ENCODE results near the gene FNBP1.
"Not testable (repeated sequence)": the region's sequence is repeated elsewhere in the genome, so short reads cannot be mapped to it uniquely, and the experiment has no call there.

Gene FNBP1

DNA sequence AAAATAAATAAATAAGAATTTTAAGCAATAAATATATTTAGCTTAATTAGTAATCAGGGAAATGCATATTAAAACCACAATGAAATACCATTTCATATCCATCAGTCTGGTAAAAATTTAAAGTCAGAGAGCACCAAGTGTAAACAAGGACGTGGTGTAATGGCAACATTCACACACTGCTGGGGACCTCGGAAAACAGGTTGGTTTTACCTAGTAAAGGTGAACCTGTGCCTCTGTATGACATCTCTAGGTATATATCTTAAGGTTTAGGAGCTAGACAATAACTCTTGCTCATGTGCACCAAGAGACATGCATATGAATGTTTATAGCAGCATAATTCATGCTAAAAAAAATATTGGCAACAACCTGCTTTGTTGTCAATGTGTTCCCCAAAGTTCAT, 29.7 kb downstream of the FNBP1 start:
- Histone ChIP-seq H3K27me3 (ENCODE audit: low read length) (no peaks in the 10 kb centered on the region), H4K20me1 (ENCODE audit: low read depth, low read length) (peaks cover 44% of the 10 kb centered on the region), H3K36me3 (ENCODE audit: low read length) (peaks cover 4% of the 10 kb centered on the region; the same call in 1 of the 2 replicates), H3K79me2 (ENCODE audit: insufficient read depth, low read length) (peaks cover 97% of the 10 kb centered on the region), H3K9me2 (replicated peaks; ENCODE audit: insufficient read depth, low read length) (no peaks in the 10 kb centered on the region), H3K27ac (ENCODE audit: low read depth, low read length) (peak overlapping the region; percentile 42; the same call in 1 of the 2 replicates), H3K9ac (ENCODE audit: low read length) (no peak overlapping the region), H3K4me3 (ENCODE audit: insufficient read depth, low read length, poor library complexity, severe bottlenecking) (no peak overlapping the region), H3K4me2 (ENCODE audit: low read depth, low read length, poor library complexity, severe bottlenecking) (no peak overlapping the region), H3F3A (ENCODE audit: insufficient read depth) (peaks cover 53% of the 10 kb centered on the region), H2AFZ (ENCODE audit: low read depth, low read length, severe bottlenecking) (no peak overlapping the region), H3K9me3 (ENCODE audit: insufficient read depth, low read length) (no peaks in the 10 kb centered on the region)
- TF ChIP-seq EZH2phosphoT487 (conservative IDR thresholded peaks at IDR 0.05; ENCODE audit: low read length) = no peak
- TF ChIP-seq, protein P1, sequence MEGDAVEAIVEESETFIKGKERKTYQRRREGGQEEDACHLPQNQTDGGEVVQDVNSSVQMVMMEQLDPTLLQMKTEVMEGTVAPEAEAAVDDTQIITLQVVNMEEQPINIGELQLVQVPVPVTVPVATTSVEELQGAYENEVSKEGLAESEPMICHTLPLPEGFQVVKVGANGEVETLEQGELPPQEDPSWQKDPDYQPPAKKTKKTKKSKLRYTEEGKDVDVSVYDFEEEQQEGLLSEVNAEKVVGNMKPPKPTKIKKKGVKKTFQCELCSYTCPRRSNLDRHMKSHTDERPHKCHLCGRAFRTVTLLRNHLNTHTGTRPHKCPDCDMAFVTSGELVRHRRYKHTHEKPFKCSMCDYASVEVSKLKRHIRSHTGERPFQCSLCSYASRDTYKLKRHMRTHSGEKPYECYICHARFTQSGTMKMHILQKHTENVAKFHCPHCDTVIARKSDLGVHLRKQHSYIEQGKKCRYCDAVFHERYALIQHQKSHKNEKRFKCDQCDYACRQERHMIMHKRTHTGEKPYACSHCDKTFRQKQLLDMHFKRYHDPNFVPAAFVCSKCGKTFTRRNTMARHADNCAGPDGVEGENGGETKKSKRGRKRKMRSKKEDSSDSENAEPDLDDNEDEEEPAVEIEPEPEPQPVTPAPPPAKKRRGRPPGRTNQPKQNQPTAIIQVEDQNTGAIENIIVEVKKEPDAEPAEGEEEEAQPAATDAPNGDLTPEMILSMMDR (IDR thresholded peaks at IDR 0.05; ENCODE audit: insufficient read depth, low read length, poor library complexity, severe bottlenecking) = no peak

DNA sequence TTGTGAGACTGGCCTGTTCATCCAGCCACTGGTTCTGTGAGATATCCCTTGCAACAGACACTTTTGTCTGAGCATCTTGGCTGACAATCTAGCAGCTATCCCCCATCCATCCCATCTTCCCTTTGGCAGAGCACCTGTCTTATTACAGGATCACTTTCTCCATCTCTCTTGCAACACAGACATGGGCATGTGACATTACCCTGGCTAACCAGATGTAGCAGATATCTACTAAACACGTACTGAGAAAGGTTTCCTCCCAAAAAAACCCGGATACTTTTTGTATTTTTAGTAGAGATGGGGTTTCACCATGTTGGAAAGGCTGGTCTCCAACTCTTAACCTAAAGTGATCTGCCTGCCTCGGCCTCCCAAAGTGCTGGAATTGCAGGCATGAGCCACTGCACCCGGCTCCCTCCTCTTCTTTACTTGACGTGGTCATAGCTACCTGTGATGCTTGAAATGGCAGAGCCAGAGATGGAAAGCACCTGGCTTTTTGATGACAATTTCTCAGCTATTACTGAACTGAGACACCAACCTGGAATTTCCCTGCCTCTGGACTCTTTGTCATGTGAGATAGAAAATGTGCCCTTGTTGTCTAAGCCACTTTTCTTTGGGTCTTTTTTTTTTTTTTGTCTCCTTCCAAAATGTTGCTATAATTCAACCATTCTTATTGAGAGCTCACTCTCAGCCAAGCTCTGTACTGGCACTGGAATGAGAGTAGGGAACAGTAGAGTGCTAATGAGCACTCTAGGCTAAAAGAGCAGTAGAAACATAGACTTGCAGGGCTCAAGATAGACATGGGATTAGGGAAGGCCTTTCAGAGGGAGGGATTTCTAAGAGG, 32.6 kb downstream of the FNBP1 start:
- H3K36me3 ChIP-seq (ENCODE audit: low read length) = peaks cover 11% of the 10 kb centered on the region; the same call in 1 of the 2 replicates
- no peaks in the 10 kb centered on the region for H3K9me2 ChIP-seq (replicated peaks; ENCODE audit: insufficient read depth, low read length)
- no peak overlapping the region for H3K4me3 ChIP-seq (ENCODE audit: insufficient read depth, low read length, poor library complexity, severe bottlenecking)
- H3K9me3 ChIP-seq (ENCODE audit: insufficient read depth, low read length) = no peaks in the 10 kb centered on the region
- H3K27me3 ChIP-seq (ENCODE audit: low read length) = no peaks in the 10 kb centered on the region
- H3K9ac ChIP-seq (ENCODE audit: low read length) = no peak overlapping the region
- peaks cover 98% of the 10 kb centered on the region for H3K79me2 ChIP-seq (ENCODE audit: insufficient read depth, low read length)
- no peak for TF ChIP-seq EZH2phosphoT487 (conservative IDR thresholded peaks at IDR 0.05; ENCODE audit: low read length)
- TF ChIP-seq, protein P1 (IDR thresholded peaks at IDR 0.05; ENCODE audit: insufficient read depth, low read length, poor library complexity, severe bottlenecking) = no peak
- H3K27ac ChIP-seq (ENCODE audit: low read depth, low read length) = peak overlapping the region; percentile 63
- H2AFZ ChIP-seq (ENCODE audit: low read depth, low read length, severe bottlenecking) = no peak overlapping the region
- H3F3A ChIP-seq (ENCODE audit: insufficient read depth) = peaks cover 68% of the 10 kb centered on the region
- peaks cover 62% of the 10 kb centered on the region for H4K20me1 ChIP-seq (ENCODE audit: low read depth, low read length)
- H3K4me2 ChIP-seq (ENCODE audit: low read depth, low read length, poor library complexity, severe bottlenecking) = peak overlapping the region; percentile 15

DNA sequence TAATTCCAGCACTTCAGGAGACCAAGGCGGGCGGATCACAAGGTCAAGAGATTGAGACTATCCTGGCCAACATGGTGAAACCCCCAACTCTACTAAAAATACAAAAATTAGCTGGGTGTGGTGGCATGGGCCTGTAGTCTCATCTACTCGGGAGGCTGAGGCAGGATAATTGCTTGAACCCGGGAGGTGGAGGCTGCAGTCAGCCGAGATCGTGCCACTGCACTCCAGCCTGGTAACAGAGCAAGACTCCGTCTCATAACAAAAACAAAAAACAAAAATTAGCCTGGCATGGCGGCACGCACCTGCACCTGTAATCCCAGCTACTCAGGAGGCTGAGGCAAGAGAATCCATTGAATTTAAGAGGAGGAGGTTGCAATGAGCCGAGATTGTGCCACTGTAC, 33.4 kb downstream of the FNBP1 start:
- peak overlapping the region; percentile 15 for H3K4me2 ChIP-seq (ENCODE audit: low read depth, low read length, poor library complexity, severe bottlenecking)
- H3K4me3 ChIP-seq (ENCODE audit: insufficient read depth, low read length, poor library complexity, severe bottlenecking); H2AFZ ChIP-seq (ENCODE audit: low read depth, low read length, severe bottlenecking); H3K36me3 ChIP-seq (ENCODE audit: low read length); H3K27me3 ChIP-seq (ENCODE audit: low read length); H3K9ac ChIP-seq (ENCODE audit: low read length); H3K9me3 ChIP-seq (ENCODE audit: insufficient read depth, low read length); H3K9me2 ChIP-seq (replicated peaks; ENCODE audit: insufficient read depth, low read length): not testable (repeated sequence)
- peaks cover 55% of the 10 kb centered on the region for H4K20me1 ChIP-seq (ENCODE audit: low read depth, low read length)
- H3F3A ChIP-seq (ENCODE audit: insufficient read depth) = peaks cover 60% of the 10 kb centered on the region
- peaks cover 98% of the 10 kb centered on the region for H3K79me2 ChIP-seq (ENCODE audit: insufficient read depth, low read length)
- H3K27ac ChIP-seq (ENCODE audit: low read depth, low read length) = peak overlapping the region; percentile 63

DNA sequence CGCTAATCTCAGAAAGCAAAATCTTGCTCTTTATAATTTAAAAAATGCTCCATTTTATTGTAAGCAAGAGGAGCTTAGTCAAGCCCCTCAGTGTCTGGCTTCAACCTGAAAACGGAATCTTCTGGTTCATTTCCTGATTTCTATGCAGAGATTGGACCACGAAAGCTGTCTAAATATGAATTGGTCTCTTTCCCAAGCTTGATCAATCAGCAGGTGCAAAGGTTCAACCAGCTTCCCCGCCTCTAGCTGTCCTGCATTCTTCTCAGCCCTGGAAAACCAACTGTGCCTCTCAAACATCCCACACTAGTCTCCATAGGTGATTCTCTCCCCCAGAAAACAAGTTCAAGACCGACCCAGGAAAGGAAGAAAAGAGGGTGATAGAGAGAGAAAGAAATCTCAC, 34.5 kb downstream of the FNBP1 start:
- peak overlapping the region; percentile 63 for H3K27ac ChIP-seq (ENCODE audit: low read depth, low read length)
- H3K79me2 ChIP-seq (ENCODE audit: insufficient read depth, low read length) = peaks cover 98% of the 10 kb centered on the region
- no peak overlapping the region for H3K4me3 ChIP-seq (ENCODE audit: insufficient read depth, low read length, poor library complexity, severe bottlenecking)
- H3F3A ChIP-seq (ENCODE audit: insufficient read depth) = peaks cover 53% of the 10 kb centered on the region
- H3K27me3 ChIP-seq (ENCODE audit: low read length) = no peaks in the 10 kb centered on the region
- H3K9ac ChIP-seq (ENCODE audit: low read length) = no peak overlapping the region
- peaks cover 49% of the 10 kb centered on the region for H4K20me1 ChIP-seq (ENCODE audit: low read depth, low read length)
- H3K9me2 ChIP-seq (replicated peaks; ENCODE audit: insufficient read depth, low read length) = no peaks in the 10 kb centered on the region
- H2AFZ ChIP-seq (ENCODE audit: low read depth, low read length, severe bottlenecking) = no peak overlapping the region
- H3K36me3 ChIP-seq (ENCODE audit: low read length) = peaks cover 7% of the 10 kb centered on the region; the same call in 1 of the 2 replicates
- TF ChIP-seq EZH2phosphoT487 (conservative IDR thresholded peaks at IDR 0.05; ENCODE audit: low read length) = no peak
- no peaks in the 10 kb centered on the region for H3K9me3 ChIP-seq (ENCODE audit: insufficient read depth, low read length)
- peak overlapping the region; percentile 47 for H3K4me2 ChIP-seq (ENCODE audit: low read depth, low read length, poor library complexity, severe bottlenecking)

DNA sequence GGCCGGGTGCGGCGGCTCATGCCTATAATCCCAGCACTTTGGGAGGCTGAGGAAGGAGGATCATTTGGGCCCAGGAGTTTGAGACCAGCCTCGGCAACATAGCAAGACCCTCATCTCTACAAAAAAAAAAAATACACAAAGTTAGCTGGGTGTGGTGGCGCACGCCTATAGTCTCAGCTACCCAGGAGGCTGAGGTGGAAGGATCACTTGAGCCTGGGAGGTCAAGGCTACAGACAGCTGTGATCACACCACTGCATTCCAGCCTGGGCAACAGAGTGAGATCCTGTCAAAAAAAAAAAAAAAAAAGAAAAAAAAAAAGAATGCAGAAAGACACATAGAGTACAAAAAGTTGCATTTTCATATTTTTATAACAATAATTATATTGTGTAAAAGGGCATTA, 36.0 kb downstream of the FNBP1 start:
- H3K9ac ChIP-seq (ENCODE audit: low read length) = not testable (repeated sequence)
- peaks cover 45% of the 10 kb centered on the region for H4K20me1 ChIP-seq (ENCODE audit: low read depth, low read length)
- H3K27ac ChIP-seq (ENCODE audit: low read depth, low read length) = peak overlapping the region; percentile 63

More for the DNA sequence above, 36.0 kb downstream of the FNBP1 start:
- H3K36me3 ChIP-seq (ENCODE audit: low read length); H3K27me3 ChIP-seq (ENCODE audit: low read length); H3K4me3 ChIP-seq (ENCODE audit: insufficient read depth, low read length, poor library complexity, severe bottlenecking); H3K9me2 ChIP-seq (replicated peaks; ENCODE audit: insufficient read depth, low read length); H3K9me3 ChIP-seq (ENCODE audit: insufficient read depth, low read length); H2AFZ ChIP-seq (ENCODE audit: low read depth, low read length, severe bottlenecking): not testable (repeated sequence)
- Histone ChIP-seq H3K4me2 (ENCODE audit: low read depth, low read length, poor library complexity, severe bottlenecking) (peak overlapping the region; percentile 47), H3K79me2 (ENCODE audit: insufficient read depth, low read length) (peaks cover 98% of the 10 kb centered on the region), H3F3A (ENCODE audit: insufficient read depth) (peaks cover 55% of the 10 kb centered on the region)
